HG03097 (cell line): ENCODE measurements around the gene ADAMTS17.

Experiments used
- ATAC-seq: cut with Tn5 transposase; IDR thresholded peaks from one replicate; pipeline ENCODE4 v1.9.1; 2021; ENCODE audit not compliant: unreplicated experiment, low FRiP score

ADAMTS17 gene

GRCh38 chr15:100154338-100154737, 187.4 kb downstream of the ADAMTS17 start:
- ATAC-seq: no peak

- ATAC-seq: no peak
These were observed 189.3 kb downstream of the ADAMTS17 start for GRCh38 chr15:100152463-100152862.

GRCh38 chr15:100150906-100151305, 190.9 kb downstream of the ADAMTS17 start:
- ATAC-seq: no peak

GRCh38 chr15:100147828-100148227, 193.9 kb downstream of the ADAMTS17 start:
- no peak for ATAC-seq

DNA sequence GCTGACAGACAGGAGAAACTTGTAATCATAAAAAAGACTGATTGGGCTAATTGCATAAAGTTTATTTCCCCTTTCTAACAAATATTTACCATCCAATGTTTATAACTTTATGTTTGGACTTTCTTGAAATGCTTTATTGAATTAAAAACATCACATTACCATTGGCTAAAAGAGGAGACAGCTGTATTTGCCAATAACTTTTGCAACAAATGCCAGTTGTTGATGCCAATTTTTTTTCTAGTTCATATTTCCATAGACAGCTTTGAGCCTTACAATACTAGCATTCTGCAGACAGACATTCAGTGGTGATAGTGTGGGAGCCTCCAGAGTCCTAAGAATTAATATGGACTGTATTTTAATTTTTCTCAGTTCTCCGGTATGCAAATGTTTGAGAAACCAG, 198.4 kb downstream of the ADAMTS17 start:
- no peak for ATAC-seq

DNA sequence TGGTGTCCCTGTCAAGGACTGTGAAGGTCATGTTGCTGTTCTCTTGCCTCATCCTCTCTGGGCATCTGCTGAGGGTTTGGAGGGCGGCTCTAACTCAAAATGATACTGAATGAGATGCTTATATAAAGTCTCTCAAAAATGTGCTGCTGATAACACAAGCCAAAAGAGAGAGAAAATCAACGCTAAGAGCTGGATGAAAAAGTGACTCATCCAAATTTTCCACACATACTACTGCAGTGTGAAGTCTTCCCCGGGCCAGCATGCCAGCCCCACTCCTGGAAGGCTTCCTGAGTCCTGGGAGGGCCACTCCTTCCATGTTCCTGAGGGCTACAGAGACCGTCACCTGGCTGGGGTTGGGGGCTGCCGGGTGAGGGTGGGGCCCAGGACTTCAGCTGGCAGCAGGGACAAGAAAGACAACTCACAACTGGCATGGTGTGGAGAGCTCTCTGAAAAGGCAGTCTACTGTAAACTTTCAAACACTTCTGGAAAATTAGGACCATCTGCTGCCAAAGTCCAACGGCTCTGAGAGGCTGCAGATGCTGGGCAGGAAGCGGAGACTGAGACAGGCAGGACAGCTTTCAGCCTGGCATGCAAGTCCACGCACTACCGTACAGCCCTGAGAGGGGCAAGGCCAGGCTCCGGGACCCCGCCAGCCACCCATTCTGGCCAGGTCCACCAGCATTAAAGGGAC, 200.3 kb downstream of the ADAMTS17 start:
- no peak for ATAC-seq

GRCh38 chr15:100140527-100141308, 201.1 kb downstream of the ADAMTS17 start:
- no peak for ATAC-seq

DNA sequence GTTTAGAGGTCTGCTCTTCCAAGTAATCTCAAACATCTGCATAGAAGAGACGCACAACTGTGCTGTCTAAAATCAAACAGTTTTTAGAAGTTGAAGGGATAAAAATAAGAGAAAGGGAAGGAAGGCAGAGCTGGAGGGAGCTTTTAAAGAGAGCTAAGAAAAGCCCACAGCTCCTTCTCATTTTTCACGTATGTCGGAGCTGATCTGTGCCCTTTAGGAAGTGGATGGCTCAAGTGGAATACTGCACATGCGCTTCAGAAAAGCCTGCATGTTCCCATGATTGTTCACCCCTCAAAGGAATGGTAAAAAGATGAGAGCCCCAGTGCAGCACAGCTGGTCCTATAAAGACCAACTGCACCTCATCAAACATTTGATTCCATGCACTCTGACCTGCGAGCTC, 207.2 kb downstream of the ADAMTS17 start:
- no peak for ATAC-seq

DNA sequence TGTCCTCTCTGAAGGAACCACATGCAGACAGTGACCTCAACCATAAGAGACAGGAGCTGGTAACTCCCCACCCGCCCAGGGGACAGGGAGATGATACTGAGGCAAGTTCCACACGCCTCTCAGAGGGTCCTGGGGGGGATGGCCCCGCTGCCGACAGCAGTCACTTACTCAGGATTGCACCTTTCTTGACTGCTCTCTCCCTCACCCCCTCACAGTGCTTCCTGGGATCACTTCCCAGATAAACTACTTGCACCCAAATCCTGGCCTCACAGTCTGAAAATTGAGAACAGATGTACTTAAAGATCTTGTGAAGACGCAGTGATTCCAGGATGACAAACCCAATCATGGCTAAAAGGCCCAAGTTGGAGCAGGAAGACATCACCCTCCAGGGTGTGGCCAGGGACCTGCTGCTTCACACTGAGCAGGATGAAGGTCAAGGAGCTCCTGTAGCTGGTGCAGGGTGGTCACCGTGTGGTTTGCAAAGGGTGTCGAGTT, 207.6 kb downstream of the ADAMTS17 start:
- ATAC-seq: no peak

DNA sequence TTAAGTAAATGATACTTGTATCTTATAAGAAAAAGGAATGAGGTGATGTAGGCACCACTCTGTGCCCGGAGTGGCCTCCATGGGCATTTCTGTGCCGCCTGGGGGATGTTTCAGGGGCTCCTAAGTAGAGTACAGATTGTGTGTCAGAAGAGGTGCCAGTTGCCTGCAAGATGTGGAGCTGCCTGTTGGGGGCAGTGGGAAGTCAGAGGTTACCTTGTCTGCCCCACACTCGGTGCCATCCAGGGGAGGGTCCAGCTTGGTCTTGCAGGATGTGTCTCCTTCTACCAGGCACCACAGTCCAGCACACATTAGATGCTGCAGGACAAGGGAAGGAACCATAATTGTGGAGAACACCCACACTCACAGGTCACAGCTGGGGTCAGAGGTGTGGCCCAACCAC, 208.8 kb downstream of the ADAMTS17 start:
- ATAC-seq: no peak

- no peak for ATAC-seq
These were observed 209.5 kb downstream of the ADAMTS17 start for GRCh38 chr15:100132309-100132708.

- ATAC-seq: no peak
These were observed 210.2 kb downstream of the ADAMTS17 start for GRCh38 chr15:100131321-100132224.

DNA sequence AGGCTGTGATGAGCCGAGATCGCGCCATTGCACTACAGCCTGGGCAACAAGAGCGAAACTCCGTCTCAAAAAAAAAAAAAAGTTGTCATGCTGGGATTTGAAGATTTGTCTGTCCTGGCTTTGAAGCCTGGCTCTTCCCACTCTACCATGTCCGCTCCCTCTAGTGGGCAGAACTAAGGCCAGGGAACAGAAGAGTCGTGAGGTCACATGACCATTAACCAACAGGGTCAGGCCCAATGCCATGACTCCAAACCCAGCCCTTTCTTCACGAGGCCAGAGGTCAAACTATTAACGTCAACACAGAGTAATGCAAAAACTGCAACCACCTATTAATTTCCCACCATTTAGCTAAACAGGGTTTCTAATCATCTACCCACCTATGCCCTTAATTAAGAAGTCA, 212.1 kb downstream of the ADAMTS17 start:
- ATAC-seq: no peak

DNA sequence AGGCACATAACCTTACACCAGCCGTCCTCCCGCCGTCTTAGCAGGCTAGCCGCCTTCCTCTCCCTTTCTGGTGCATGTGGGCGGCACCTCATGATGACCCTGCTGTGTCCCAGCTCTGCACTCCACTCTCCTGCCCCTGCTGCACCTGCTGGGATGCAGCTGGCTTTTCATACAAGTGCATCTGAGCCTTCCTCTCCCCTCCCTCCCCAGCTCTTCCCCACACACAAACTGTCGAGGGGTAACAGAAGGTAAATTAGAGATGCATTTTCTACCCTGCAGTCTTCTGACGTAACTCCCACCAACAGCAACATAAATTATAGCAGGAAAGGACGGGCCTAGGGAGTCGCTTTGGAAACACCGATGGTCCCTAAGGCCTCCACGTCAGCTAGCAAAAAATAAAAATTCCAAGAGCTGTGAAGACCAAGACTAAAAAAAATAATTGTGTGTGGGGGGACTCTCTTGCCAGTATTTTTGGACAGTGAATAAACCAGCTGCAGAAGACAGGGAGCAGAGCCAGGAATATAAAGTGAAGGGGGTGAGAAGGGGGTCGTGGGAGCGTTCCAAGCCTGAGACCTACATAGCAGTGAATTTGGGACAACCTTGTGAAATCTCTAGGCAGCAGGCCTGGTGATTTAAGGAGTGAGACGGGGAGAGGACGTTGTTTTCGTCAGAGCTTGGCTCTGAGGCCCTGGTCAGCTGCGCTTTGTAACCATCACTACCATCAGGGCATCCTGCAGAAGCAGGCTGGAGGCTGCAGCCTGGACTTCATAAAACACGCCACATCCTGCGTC, 216.2 kb downstream of the ADAMTS17 start:
- ATAC-seq: no peak

DNA sequence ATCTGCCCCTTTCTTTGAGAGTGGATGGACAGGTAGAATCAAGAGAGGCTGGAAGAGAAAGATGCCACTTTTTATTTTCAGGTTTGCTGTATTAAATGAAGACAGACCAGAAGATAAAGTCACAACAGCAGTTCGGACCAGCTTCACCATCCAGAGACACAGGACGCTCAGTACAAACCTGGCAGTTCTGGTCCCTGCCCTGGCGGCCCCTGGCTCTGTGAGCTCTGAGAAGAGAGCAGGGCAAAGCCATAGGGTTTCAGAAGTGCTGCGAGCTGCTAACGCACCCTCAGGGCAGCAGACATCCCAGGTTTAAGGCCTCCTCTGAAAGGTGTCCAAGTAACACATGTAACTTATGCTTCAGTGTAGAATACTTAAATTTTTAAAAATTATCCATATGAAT, 216.8 kb downstream of the ADAMTS17 start:
- no peak for ATAC-seq

DNA sequence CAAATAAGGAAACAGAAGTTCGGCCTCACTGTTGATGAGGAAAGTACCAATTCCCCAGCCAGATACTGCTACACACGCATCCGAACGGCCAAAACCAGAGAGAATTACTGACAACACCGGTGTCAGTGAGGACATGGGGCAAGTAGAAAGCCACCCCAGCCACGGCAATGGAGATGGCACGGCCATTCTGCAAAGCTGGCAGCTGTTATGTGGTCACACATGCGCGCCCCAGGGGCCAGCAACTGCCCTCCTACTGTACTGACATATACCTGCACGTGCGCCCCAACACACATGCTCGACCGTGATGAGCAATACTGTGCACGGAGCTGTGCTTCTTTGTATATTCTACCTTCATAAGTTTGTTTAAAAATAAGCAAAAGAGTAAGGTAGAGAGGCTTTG, 217.4 kb downstream of the ADAMTS17 start:
- ATAC-seq: no peak

DNA sequence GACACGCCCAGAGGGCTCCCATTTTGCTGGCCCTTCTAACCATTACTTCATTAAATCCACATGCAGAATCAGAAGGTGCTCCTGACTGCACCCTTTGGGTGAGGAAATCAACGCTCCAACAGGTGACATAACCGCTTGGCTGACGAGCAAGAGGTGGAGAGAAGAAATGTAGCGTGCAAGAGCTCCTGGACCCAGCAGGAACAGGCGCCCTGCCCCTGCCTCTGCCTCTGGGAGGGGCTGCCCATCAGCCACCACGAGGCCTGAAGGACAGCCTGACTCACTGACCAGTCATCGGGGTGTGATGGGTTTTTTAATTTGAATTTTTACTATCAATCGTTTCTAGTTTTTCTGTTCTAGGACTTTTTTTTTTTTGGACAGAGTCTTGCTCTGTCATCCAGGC, 218.2 kb downstream of the ADAMTS17 start:
- no peak for ATAC-seq

GRCh38 chr15:100121285-100121684, 220.5 kb downstream of the ADAMTS17 start:
- no peak for ATAC-seq

DNA sequence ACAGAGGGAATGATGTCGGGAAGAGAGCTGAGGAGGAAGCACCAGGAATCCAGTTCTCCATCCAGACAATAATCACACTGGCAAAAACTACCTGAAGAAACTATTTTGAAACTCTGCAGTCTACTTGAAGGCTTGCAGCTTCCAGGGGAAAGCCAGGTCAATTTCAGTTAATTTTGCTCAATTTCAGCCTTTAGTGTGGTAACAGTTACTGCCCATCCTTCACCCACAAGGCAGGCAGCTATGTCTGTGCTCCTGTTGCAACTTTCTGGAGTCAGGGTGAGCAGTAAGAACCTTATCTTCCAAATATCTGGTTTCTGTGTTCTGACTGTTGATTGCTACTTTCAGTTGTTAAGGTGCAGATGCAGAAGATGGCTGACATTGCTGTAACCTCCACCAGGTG, 221.7 kb downstream of the ADAMTS17 start:
- no peak for ATAC-seq

DNA sequence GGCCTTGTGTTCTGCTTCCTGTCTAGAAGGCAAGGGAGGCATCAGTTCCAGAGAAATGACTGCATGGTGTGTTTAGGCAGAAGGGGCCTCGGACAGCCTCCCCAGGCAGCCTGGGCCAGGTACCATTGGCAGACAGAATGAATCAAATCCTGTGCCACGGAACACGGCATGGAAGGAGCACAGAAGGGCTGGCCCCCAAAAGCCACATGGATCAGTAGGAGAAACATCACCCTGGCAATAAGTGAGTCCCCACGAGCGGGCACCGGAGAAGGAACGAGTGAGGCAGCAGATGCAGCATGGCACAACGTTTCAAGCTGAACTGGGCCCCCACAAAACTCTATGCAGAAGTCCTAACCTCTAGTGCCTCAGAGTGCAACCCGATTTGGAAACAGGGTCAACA, 223.2 kb downstream of the ADAMTS17 start:
- ATAC-seq: no peak
